Endothelial cell (in vitro differentiated cells): ENCODE results near the gene BRCA1. TPM values are rescaled to one million over a fixed set of nuclear protein-coding genes. Genes with fewer than 3 reads are reported as not detected.
"Not testable (repeated sequence)": the region's sequence is repeated elsewhere in the genome, so short reads cannot be mapped to it uniquely, and the experiment has no call there.

ENCODE experiments used
- DNase-seq: peaks from one replicate; pipeline ENCODE4 v3.0.0; 2021; ENCODE audit warnings: low spot score
- H3K27ac Mint-ChIP-seq: one replicate; pipeline ENCODE4 v1.8.0; 2021; ENCODE audit warnings: mixed read lengths, inconsistent platforms; ENCODE audit not compliant: unreplicated experiment
- H3K27me3 Mint-ChIP-seq: one replicate; pipeline ENCODE4 v1.8.0; 2021; ENCODE audit warnings: mild to moderate bottlenecking, moderate library complexity, mixed read lengths, inconsistent platforms; ENCODE audit not compliant: unreplicated experiment
- H3K36me3 Mint-ChIP-seq: one replicate; pipeline ENCODE4 v1.8.0; 2021; ENCODE audit warnings: mild to moderate bottlenecking, low read depth, mixed read lengths, inconsistent platforms; ENCODE audit not compliant: unreplicated experiment
- H3K4me1 Mint-ChIP-seq: one replicate; pipeline ENCODE4 v1.8.0; 2021; ENCODE audit warnings: mild to moderate bottlenecking, mixed read lengths, inconsistent platforms; ENCODE audit not compliant: unreplicated experiment
- H3K4me3 Mint-ChIP-seq: one replicate; pipeline ENCODE4 v1.8.0; 2021; ENCODE audit warnings: mild to moderate bottlenecking, mixed read lengths, inconsistent platforms; ENCODE audit not compliant: unreplicated experiment
- H3K9me3 Mint-ChIP-seq: one replicate; pipeline ENCODE4 v1.8.0; 2021; ENCODE audit warnings: mixed read lengths, inconsistent platforms; ENCODE audit not compliant: unreplicated experiment
- total RNA-seq: library from RNA; stranded (reverse); fragmentation: NEBNext Ultra II Directional; extraction: Animal tissue kit (Norgen Biotek cat#: 25700); gene quantifications from one replicate; pipeline ENCODE4 v1.2.1, GENCODE V29; 2021; ENCODE audit not compliant: unreplicated experiment
- TF ChIP-seq, protein P1 (sequence below): fragments of 200-600 bp; sonication (generic); IDR thresholded peaks from one replicate; pipeline ENCODE4 v1.5.0; 2021; ENCODE audit warnings: antibody characterized with exemption; ENCODE audit not compliant: unreplicated experiment

Gene BRCA1
- total RNA-seq, 1 donor from 2014 or later, result 8.7 TPM

DNA sequence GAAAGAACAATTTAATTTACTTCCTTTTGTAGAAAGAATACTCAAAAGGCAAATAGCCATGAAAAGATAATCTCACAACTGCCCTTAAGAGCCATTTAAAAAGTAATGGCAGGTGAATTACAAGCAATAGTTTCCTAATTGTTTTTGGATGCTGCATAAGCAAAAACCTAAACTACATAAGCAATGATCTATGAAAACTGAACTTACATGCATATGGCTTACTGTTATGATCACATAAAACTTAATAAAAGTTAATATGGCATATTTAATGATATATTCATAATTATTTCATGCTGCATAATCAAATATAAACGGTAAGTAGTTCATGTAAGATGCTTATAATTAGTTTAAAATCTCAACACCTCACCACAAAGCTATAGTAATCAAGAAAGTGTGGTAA is 18.6 kb downstream of the BRCA1 start:
- no peaks in the 10 kb centered on the region for H3K9me3 Mint-ChIP-seq
- H3K27ac Mint-ChIP-seq, result no peak overlapping the region
- TF ChIP-seq, protein P1, sequence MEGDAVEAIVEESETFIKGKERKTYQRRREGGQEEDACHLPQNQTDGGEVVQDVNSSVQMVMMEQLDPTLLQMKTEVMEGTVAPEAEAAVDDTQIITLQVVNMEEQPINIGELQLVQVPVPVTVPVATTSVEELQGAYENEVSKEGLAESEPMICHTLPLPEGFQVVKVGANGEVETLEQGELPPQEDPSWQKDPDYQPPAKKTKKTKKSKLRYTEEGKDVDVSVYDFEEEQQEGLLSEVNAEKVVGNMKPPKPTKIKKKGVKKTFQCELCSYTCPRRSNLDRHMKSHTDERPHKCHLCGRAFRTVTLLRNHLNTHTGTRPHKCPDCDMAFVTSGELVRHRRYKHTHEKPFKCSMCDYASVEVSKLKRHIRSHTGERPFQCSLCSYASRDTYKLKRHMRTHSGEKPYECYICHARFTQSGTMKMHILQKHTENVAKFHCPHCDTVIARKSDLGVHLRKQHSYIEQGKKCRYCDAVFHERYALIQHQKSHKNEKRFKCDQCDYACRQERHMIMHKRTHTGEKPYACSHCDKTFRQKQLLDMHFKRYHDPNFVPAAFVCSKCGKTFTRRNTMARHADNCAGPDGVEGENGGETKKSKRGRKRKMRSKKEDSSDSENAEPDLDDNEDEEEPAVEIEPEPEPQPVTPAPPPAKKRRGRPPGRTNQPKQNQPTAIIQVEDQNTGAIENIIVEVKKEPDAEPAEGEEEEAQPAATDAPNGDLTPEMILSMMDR, result no peak
- H3K27me3 Mint-ChIP-seq, result peaks cover 3% of the 10 kb centered on the region
- no peak overlapping the region for H3K4me3 Mint-ChIP-seq
- no peaks in the 10 kb centered on the region for H3K4me1 Mint-ChIP-seq
- no peaks in the 10 kb centered on the region for H3K36me3 Mint-ChIP-seq
- no peak for DNase-seq

DNA sequence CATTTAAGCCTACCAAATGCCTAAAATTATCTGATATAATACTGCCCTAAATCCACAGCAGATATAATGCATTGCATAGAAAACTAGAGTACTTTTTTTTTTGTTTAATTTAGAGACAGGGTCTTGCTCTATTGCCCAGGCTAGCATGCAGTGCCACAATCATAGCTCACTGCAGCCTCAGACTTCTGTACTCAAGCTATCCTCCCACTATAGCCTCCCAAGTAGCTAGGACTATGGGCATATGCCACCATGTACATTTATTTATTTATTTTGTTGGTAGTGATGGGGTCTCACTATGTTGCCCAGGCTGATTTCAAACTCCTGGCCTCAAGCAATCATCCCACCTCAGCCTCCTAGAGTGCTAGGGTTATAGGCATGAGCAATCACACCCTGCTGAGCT is 20.0 kb downstream of the BRCA1 start:
- DNase-seq, result no peak
- no peaks in the 10 kb centered on the region for H3K4me1 Mint-ChIP-seq
- no peaks in the 10 kb centered on the region for H3K9me3 Mint-ChIP-seq
- peaks cover 3% of the 10 kb centered on the region for H3K27me3 Mint-ChIP-seq
- no peaks in the 10 kb centered on the region for H3K36me3 Mint-ChIP-seq
- TF ChIP-seq, protein P1, result no peak
- no peak overlapping the region for H3K27ac Mint-ChIP-seq
- no peak overlapping the region for H3K4me3 Mint-ChIP-seq

DNA sequence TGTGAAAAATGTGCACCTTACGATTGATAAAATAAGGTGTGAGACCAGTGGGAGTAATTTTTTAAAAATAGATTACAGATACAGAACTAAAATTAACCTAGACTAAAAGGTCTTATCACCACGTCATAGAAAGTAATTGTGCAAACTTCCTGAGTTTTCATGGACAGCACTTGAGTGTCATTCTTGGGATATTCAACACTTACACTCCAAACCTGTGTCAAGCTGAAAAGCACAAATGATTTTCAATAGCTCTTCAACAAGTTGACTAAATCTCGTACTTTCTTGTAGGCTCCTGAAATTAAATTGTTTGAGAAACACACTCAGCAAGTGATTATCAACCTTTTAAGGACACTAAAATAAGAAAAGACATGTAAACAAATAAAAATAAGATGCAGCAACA is 20.5 kb downstream of the BRCA1 start:
- TF ChIP-seq, protein P1, result no peak
- Mint-ChIP-seq H3K27me3 (peaks cover 3% of the 10 kb centered on the region), H3K4me1 (no peaks in the 10 kb centered on the region), H3K4me3 (no peak overlapping the region), H3K27ac (no peak overlapping the region), H3K9me3 (no peaks in the 10 kb centered on the region), H3K36me3 (no peaks in the 10 kb centered on the region)
- no peak for DNase-seq

DNA sequence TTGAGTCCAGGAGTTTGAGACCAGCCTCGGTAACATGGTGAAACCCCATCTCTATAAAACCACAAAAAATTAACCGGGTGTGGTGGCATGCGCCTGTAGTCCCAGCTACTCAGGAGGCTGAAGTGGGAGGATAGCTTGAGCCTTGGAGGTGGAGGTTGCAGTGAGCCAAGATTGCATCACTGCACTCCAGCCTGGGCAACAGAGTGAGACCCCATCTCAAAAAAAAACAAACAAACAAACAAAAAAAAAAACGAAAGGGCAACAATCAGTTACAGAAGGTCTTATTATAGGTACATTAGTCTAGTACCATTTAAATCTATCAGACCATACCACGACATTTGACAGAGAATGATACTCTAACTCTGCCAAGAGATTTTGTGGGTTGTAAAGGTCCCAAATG is 29.8 kb downstream of the BRCA1 start:
- not testable (repeated sequence) for H3K27ac Mint-ChIP-seq, H3K27me3 Mint-ChIP-seq, H3K36me3 Mint-ChIP-seq, DNase-seq, H3K4me1 Mint-ChIP-seq, H3K9me3 Mint-ChIP-seq, H3K4me3 Mint-ChIP-seq

DNA sequence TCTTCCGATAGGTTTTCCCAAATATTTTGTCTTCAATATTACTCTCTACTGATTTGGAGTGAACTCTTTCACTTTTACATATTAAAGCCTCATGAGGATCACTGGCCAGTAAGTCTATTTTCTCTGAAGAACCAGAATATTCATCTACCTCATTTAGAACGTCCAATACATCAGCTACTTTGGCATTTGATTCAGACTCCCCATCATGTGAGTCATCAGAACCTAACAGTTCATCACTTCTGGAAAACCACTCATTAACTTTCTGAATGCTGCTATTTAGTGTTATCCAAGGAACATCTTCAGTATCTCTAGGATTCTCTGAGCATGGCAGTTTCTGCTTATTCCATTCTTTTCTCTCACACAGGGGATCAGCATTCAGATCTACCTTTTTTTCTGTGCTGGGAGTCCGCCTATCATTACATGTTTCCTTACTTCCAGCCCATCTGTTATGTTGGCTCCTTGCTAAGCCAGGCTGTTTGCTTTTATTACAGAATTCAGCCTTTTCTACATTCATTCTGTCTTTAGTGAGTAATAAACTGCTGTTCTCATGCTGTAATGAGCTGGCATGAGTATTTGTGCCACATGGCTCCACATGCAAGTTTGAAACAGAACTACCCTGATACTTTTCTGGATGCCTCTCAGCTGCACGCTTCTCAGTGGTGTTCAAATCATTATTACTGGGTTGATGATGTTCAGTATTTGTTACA is 30.9 kb downstream of the BRCA1 start:
- no peak overlapping the region for H3K27ac Mint-ChIP-seq
- no peaks in the 10 kb centered on the region for H3K27me3 Mint-ChIP-seq
- no peak overlapping the region for H3K4me3 Mint-ChIP-seq
- DNase-seq, result no peak
- H3K4me1 Mint-ChIP-seq, result no peaks in the 10 kb centered on the region
- H3K9me3 Mint-ChIP-seq, result no peaks in the 10 kb centered on the region
- no peaks in the 10 kb centered on the region for H3K36me3 Mint-ChIP-seq
- TF ChIP-seq, protein P1, result no peak
